ENCODE results near the gene TPM2.
A peak's percentile ranks its signal among the peaks of the same experiment; 100 is the strongest.

TPM2 gene

DNA sequence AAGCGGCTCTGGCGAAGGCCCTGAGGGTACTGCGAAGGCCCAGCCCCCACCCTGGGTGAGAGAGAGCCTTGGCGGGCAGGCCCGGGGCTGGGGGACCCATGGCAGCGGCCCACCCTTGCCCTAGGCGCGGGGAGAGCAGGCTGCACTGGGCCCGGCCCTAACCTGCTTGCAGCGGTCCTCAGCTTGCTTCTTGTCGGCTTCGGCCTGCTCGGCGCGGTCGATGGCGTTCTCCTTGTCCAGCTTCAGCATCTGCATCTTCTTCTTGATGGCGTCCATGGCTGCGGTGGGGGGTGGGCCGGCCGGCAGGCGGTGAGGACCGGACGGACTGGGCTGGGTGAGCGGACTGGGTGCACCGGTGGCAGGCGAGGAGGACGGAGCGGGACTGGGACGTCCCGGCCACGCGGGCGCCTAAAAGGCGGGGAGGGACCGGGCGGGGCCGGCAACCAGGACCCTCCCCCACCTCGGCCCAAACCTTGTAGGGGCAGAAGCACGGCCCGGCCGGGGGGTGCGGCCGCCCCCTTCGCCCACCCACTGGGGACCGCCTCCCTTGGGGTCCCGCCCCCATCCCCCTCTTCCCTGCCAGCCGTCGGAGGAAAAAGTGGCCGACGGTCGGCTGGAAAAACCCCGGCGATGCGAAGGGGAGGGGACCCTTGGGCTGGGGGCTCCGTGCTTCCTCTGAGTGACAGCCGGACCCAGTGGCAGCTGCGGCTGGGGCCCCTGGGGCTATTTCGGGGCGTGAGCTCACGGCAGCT lies at the start of gene TPM2:
Gene TPM2 (minus strand): TSS at position 384 of the 752 bp plus-strand sequence. CDS start 108 bp downstream, at position 276.
- no peak for DNase-seq

DNA sequence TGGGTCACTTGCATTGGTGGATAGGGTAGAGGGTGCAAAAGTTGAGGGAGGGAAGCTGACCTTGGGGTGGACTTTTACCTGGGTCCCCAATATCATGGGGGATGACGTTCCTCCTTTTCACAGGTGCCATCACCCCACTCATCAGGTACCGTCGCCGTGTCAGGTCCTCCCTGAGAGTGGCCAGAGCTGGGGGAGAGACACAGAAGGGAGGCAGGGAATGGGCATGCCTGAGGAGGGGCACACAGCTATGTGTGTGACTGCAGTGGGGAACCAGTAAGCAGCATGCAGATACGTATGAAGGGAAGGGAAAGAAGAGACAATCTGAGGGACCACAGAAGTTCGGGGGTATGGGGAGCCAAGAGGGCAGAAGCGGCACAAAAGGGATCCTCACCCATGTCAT lies 49.2 kb upstream of the TPM2 start:
- DNase-seq: no peak

DNA sequence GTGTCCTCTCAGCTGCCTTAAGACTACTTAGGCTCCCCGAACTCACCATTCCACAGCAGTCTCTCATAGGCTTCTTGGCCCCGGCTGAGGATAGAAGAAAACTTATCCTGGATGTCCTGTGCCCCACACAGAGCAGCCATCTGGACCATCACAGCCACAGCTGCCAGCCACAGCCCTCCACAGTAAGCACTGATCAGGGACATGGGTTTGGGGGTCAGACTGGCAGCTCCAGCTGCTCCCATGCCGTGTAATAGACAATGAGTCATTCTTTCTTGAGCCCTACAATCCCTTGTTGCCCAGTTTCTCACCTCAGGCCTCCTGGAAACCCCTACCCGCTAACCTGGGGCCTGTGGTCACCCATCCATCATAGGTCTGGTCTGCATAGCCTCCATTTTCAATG lies 48.5 kb upstream of the TPM2 start:
- DNase-seq: no peak

DNA sequence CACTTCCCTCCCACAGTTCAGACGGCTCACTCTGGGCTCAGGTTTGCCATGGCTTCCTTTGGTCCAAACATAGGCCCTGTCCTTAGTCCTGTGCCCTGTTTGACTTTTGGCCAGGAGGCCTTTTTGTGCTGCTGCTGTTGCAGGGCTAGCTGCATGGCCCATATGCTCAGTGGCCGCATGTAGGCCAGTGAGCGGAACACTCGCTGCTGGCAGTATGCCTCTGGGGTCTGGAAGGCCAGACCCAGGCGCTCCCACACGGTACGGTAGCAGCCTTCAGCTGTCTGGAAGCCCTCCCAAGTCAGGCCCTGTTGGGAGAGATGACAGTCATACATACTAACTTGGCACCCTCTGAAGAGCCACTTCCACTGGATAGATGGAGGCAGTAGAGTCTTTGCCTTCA lies 47.4 kb upstream of the TPM2 start:
- DNase-seq: no peak

DNA sequence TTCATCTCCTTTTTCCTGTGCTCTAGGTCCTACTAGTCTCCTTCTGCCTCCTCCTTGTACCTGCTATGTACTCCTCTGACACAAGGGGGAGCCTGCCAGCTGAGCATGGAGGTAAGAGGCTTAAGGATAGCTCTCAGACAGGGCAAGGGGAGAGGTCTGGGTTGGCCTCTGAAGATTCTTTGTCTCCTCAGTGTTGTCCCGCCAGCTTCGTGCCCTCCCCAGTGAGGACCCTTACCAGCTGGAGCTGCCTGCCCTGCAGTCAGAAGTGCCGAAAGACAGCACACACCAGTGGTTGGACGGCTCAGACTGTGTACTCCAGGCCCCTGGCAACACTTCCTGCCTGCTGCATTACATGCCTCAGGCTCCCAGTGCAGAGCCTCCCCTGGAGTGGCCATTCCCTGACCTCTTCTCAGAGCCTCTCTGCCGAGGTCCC lies 46.5 kb upstream of the TPM2 start:
- peak; percentile 38 for DNase-seq

DNA sequence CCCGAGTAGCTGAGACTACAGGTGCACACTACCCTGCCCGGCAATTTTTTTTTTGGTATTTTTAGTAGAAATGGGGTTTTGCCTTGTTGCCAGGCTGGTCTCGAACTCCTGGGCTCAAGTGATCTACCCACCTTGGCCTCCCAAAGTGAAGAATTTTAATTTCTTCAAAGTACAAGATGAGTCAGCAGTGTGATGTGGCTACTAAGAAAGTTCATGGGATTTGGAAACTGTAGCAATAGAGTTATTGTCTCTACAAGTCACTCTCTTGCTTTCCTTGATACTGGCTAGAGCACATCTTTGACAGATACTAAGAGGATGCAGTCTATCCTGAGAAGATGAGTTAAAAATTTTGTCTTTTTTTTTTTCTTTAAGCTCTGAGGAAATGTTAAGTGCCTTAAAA lies 44.4 kb upstream of the TPM2 start:
- DNase-seq: no peak

DNA sequence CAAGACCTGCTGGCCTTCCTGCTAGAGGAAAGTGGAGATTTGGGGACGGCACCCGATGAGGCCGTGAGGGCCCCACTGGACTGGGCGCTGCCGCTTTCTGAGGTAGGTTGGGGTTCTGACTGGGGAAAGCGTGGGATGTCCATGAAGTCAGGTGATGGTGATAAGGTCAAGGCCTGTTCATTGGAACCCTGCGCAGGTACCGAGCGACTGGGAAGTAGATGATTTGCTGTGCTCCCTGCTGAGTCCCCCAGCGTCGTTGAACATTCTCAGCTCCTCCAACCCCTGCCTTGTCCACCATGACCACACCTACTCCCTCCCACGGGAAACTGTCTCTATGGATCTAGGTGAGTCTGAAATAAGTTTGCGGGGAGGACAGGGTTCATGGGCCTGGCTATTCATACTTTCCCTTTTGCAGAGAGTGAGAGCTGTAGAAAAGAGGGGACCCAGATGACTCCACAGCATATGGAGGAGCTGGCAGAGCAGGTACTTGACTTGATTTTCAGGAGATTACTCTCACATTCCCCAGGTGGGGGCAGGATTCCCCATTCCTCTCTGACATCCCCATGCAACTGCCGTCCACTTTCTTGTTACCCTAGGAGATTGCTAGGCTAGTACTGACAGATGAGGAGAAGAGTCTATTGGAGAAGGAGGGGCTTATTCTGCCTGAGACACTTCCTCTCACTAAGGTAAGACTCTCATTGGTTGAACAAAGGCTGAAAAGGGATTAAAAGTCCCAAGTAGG lies 43.2 kb upstream of the TPM2 start:
- DNase-seq: peak; percentile 18

DNA sequence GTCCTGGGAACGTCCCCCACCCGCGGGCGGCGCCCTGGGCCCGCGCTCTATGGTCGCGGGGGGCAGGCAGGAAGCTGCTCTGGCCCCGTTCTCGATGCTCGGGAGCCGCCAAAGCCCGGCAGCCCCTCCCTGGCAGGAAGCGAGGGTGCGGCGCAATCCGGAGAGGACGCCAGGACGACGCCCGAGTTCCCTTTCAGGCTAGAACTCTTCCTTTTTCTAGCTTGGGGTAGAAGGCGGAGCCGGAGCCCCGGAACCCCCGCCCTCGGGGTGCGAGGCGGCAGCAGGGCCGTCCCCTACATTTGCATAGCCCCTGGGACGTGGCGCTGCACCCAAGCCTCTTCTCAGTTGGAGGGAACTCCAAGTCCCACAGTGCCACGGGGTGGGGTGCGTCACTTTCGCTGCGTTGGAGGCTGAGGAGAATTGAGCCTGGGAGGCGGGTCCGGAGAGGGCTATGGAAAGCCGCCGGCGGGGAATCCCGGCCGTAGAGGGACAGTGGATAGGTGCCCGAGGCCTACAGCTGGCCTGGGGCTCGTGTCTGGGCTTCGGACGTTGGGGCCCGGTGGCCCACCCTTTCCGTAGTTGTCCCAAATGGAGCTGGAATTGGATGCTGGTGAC lies 42.6 kb upstream of the TPM2 start, which contains the start of the genes CREB3 and TLN1:
Gene CREB3 (plus strand): TSS at position 482 of the 615 bp plus-strand sequence. CDS start 107 bp downstream, at position 589.
Gene TLN1 (minus strand): TSS at position 11 of the 615 bp plus-strand sequence. CDS start 6,501 bp downstream, outside the sequence.
- DNase-seq: peak; percentile 97

DNA sequence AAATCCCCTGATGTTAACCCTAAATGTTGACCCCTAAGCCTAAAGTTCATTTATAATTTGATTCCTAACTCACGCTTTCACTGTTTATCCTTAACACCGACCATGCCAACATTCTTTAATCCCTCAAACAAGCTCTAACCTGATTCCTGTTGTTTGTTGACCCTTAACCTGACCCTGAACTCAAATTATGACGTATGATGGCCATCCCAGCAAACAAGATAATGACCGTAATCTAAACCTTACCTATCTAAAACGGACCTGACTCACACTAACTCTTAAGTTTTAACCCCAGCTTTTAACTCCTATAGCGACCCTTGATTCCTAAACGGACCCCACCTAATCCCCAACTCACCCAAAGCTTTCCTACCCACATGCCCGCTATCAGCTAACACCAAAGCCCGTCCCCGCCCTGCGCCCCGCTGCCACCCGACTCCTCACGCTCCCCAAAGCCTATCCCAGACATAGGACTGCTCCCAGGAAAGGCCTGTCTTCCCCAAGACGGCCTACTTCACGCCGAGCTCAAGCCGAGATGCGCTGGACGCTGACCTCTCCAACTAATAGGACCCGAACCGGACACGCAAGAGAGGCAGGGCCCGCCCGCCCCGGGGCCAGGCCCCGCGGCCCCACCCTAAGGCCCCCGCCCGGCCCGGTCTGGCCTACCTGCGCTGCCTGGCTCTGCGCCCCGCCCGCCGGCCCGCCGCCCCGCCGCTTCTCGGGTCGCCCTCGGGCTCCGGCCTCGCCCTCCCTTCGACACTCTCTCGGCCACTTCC lies 41.9 kb upstream of the TPM2 start:
- DNase-seq: no peak

DNA sequence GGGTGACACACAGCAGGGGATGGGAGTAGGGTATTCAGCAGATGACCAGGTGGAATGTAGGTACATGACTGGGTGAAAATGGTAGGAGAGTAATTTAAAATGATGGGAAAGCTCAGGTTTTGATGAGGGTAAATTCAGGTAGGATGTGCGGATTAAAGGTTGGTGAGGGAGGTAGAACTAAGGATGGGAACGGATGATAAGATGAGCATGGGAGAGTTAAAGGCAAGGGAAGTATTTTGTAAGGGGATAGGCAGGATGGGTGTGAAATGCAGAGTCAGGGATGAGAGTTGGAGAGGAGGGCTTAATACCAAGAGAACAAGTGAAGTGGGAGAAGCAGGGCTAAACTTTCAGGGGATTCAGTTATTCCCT lies 40.7 kb upstream of the TPM2 start:
- no peak for DNase-seq

DNA sequence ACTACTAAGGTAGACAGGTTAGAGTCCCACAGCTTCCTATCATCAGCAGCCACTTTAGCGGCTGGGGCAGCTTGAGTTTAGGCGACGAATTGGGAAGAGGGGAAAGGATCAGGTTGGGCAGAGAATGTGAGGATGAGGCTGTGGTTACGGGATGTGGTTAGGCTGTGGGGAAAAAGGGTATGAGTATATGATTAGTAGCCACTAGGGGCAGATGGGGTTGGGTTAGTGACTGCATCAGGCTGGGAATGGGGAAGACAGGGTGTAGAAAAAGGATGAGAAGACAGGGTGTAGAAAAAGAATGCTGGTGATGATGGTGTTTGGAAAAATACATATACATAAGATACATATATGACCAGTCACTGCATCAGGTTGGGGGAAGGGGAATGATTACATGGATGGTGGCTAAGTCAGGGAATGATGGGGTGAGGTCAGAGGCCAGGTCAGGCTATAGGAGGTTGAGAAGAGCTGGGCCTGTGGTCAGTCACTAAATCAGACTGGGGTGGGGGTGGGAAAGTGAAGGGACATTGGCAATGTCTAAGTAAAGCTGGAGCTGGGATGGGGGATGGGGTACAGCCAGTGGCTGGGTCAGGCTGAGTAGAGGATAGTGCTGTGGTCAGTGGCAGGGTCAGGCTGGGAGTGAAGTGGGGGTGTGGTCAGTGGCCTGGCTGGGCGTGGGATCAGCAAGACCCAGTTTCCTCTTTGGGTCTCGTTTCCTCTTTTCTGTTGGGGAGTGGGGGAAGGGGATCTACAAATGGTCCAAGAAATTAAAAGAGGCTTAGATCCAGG lies 40.2 kb upstream of the TPM2 start:
- DNase-seq: peak; percentile 32

DNA sequence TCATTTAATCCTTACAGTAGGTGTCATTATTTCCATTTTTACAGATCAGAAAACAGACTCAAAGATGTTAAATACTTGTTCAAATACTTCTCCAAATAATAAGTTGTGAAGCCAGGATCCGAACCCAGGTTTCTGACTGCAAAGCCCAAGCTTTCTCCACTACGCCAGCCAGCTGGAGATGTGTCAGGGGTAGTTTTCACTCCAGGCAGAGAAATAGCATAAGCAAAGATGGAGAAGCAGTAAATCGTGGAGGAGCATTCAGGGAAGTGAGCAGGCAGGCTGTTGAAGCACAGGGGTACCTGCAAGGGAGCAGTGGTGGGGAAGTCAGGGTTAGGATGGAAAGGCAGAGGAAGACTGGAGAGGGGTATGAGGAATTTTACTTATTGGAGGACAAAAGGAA lies 39.4 kb upstream of the TPM2 start:
- DNase-seq: no peak

DNA sequence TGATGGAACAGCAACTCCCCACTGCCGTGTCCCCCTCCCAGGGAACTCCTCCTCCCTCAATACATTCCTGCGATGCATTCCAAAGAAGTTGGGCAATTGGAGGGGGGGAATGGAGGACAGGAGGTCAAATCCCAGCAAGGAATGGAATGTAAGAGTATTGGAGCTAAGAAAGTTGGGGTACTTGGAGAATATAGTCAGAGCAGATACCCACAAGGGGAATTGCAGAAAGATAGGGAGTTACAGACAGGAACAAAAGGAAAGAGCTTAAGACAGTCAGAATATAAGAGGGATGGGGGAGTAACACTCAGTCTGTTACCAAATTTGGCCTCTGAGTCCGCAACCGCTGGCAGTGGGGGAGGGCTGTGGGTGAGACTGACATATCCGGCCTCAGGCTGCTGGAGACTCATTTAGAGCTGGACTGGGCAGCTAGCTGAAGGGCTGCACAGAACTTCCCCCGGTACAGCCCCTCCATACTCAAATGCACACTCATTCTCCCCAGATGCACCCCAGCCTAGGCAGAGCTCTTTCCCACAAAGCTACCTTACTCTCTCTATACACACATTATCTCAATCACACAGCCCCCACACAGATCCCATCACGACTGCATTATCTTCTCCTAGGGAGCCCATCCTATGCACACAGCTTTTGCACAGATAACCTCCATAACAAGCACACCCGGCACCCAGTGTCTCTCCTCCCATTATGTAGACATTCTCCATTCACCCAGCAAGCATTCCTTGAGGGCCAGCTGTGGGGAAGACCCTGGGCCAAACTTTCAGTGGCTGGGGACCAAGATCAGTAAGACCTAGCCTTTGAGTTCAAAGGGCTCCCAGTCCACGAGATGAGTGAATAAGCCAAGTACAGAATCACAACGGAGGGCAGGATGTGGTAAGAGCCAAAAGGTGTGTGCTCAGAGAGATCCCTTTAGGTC lies 38.6 kb upstream of the TPM2 start:
- peak; percentile 61 for DNase-seq

DNA sequence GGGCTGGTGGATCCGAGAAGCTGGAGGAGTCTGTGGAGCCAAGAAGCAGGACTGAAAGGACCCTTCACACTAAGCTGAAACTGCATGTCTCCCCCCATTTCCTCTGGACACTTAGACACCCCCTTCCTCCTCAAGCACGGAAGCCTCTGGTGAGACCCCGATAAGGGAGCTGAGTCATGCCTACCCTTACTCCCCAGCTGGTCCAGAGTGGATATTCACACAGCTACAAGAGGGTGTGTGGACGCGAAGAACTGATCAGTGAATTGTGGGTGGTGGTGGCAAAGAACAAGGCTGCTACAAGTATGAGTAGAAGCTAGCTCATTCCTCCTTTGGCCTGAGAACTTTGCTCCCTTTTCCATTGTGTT lies 37.9 kb upstream of the TPM2 start:
- DNase-seq: no peak

DNA sequence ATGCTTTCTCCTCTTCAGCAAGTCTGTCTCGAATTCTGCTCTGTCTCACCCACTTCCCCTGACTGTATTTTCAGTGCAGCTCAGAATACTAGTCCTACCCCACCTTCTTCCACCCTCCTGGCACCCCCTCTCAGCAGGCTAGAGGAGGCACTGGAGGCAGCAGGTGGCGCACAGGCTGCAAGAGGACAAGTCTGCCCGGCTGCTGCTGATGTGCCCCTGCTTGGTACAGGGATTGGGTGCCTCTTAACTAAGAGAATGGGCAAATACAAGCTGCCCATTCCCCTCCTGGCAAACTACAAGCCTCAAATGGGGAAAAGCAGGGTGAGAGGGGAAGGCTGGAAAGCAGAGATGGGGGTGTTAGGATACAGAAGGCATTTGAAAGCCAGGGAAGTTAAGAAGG lies 37.2 kb upstream of the TPM2 start:
- peak; percentile 12 for DNase-seq

DNA sequence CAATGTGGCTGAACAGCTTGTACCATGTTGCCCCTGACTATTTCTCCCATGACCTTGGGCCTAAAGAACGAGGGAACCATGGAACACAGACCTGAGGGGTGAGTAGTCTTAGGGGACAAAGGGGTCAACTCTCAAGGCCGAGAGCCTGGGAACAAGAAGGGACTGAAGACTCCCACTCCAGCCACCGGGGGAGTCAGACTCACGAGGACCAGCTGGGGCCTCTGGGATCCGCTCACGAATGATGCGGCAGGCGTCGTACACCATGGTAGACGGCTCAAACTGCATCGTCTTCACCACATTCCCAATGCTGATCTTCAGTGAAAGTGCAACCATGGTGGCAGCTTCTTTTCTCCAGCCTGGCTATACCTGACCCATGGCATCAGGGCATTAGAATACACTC lies 35.6 kb upstream of the TPM2 start:
- DNase-seq: no peak

DNA sequence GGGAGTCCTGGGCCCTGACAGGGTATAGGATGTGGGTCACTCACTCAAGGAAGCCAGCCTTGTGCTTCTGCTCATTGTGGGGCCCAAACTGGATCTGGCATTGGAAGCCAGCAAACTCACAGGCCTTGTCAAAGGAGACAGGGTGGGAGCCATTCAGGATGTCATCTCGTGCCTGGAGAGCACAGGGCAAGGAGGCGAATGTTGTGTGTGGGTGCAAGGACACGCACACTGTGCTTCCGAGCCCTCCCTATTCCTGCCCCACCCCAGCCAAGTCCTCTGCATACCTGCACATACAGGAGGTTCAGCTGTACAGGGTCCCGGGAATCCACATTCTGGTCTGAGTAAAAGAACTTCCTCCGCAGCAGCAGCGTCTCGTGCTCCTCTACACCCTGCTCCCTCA lies 34.2 kb upstream of the TPM2 start:
- DNase-seq: no peak

DNA sequence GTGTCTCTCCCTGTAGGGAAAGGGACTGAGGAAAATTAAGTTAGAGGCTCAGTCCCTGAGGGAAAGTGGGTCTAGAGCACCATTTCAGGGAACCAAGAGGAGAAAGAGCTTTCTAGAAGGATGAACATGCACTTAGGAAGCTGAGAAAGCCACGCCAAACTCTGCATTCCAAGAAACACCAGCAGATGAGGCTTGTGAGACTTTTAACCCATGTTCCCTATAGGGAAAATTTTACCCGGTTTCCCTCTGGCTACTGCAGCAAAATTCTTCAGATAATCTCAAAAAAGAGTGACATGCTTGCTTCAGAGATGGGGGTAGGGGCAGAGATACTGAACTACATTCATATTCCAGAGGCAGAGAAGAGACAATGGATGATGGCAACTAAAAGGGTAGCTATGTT lies 33.7 kb upstream of the TPM2 start:
- DNase-seq: no peak

DNA sequence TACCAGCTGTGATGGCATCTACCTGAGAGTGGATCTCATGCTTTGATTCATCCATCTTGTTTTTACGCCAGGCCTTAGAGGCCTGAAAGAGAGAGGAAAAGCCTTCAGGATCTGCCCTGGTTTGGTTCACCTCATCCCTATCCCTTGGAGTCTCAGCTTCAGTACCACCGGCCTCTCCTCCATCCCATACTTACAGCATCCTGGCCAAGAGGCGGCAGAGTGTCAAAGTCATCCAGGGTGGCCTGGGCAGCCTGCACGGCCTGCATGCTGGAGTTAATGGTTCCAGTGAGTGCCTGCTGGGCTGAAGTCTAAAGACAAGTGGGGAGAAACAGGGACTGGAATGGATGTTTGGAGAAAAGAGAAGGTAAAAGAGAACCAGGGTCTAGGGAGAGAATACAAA lies 29.8 kb upstream of the TPM2 start:
- no peak for DNase-seq

DNA sequence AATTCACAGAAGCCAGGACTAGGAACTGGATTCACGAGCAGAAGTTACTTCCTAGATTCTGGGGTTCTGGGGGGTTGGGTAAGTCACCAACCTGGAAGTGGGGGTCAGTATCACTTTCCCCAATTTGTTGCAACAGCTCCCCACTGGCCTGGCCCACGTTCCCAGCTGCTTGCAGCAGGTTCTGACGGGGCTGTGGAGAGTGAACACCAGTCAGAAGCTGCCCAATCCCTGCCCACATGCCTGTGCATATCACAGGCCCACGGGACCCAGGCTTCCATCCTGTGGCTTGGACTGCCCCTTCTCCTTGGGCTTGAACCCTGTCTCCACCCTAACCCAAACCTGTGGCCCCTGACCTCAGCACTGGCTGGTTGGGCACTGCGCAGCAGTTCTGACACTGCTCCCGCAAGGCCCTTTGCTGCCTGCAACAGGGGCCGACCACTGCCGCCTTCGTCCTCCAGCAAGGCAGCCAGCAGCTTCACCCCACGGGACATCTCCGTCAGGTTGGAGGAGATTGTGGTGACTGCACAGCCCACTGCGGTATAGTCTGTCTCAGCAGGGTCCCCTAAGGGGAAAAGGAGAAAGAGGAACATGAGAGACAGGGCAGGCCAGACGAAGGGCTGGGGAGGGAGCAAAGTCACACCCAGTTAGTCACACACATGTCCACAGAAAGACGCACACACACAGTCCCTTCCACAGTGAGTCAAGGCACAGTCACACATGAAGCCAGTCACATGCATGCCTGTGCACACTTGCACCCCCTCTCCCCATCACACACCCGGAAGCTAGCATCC lies 29.2 kb upstream of the TPM2 start:
- no peak for DNase-seq
